RWPE2 (cell line): ENCODE results near the gene GDI2.
A peak's percentile ranks its signal among the peaks of the same experiment; 100 is the strongest.
"Not testable (repeated sequence)": the region's sequence is repeated elsewhere in the genome, so short reads cannot be mapped to it uniquely, and the experiment has no call there.

ENCODE experiments used
- ATAC-seq: fragments of 200-7000 bp; cut with Tn5 transposase; 3 replicates; pipeline ENCODE4 v1.9.1; 2021; ENCODE audit warnings: low read depth
- DNase-seq: peaks from one replicate; pipeline ENCODE4 v3.0.0-alpha.2; 2020; ENCODE audit warnings: low spot score
- H3K27ac ChIP-seq: fragments of 450-650 bp; 2 replicates; pipeline ENCODE4 v1.5.1; 2017; ENCODE audit warnings: mild to moderate bottlenecking; ENCODE audit not compliant: poor library complexity, severe bottlenecking
- H3K27me3 ChIP-seq: fragments of 250-450 bp; sonication (Bioruptor Pico); 2 replicates; pipeline ENCODE4 v1.5.1; 2021; ENCODE audit warnings: mild to moderate bottlenecking, moderate library complexity; ENCODE audit not compliant: insufficient read depth, poor library complexity, severe bottlenecking
- H3K36me3 ChIP-seq: fragments of 250-450 bp; sonication (Bioruptor Pico); 2 replicates; pipeline ENCODE4 v1.5.1; 2020; ENCODE audit warnings: low read depth, mild to moderate bottlenecking, moderate library complexity
- H3K4me1 ChIP-seq: fragments of 250-450 bp; sonication (Bioruptor Pico); 2 replicates; pipeline ENCODE4 v1.5.1; 2021; ENCODE audit warnings: mild to moderate bottlenecking, moderate library complexity; ENCODE audit not compliant: insufficient read depth, poor library complexity, severe bottlenecking
- H3K4me3 ChIP-seq: fragments of 250-450 bp; sonication (Bioruptor Pico); 2 replicates; pipeline ENCODE4 v1.5.1; 2021; ENCODE audit warnings: mild to moderate bottlenecking, moderate library complexity; ENCODE audit not compliant: severe bottlenecking
- H3K9me3 ChIP-seq: fragments of 250-450 bp; sonication (Bioruptor Pico); 2 replicates; pipeline ENCODE4 v1.5.1; 2021; ENCODE audit warnings: mild to moderate bottlenecking, moderate library complexity; ENCODE audit not compliant: severe bottlenecking
- CTCF ChIP-seq: fragments of 450-650 bp; IDR thresholded peaks from one replicate; pipeline ENCODE4 v1.5.1; 2017; ENCODE audit warnings: mild to moderate bottlenecking, moderate library complexity; ENCODE audit not compliant: poor library complexity, severe bottlenecking

GDI2 gene

GRCh38 chr10:5811387-5811821 is 1.8 kb downstream of the GDI2 start:
- H3K27me3 ChIP-seq = no peaks in the 10 kb centered on the region
- H3K27ac ChIP-seq = no peak overlapping the region
- no peak for ATAC-seq
- peaks cover 14% of the 10 kb centered on the region; the same call in 1 of the 2 replicates for H3K36me3 ChIP-seq
- H3K4me3 ChIP-seq = peak overlapping the region; percentile 72
- no peaks in the 10 kb centered on the region for H3K9me3 ChIP-seq
- TF ChIP-seq CTCF = no peak
- no peak for DNase-seq
- peaks cover 16% of the 10 kb centered on the region for H3K4me1 ChIP-seq

DNA sequence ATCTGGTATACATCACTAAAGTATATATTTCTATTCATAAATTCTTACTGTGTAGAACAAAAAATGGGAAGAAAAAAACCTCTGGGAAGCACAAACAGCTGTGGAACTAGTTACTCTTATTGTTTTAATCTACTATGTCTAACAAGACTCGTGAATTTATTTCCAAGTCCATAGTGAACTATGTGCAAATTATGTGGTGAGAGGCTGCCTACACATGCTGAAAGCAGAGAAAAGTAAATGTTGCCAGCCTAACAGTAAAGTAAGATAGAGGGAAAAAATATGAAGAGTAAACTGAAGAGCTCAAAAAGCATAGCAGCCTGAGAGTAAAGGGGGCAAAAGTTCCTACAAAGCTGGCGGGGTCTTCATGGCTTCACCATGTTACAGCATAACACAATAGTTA is 3.0 kb downstream of the GDI2 start:
- H3K4me3 ChIP-seq = peak overlapping the region; percentile 2
- H3K27ac ChIP-seq = no peak overlapping the region
- TF ChIP-seq CTCF = no peak
- H3K27me3 ChIP-seq = no peaks in the 10 kb centered on the region
- ATAC-seq (no peak), DNase-seq (no peak)
- peaks cover 16% of the 10 kb centered on the region for H3K4me1 ChIP-seq
- H3K36me3 ChIP-seq = peaks cover 22% of the 10 kb centered on the region; the same call in 1 of the 2 replicates
- H3K9me3 ChIP-seq = no peaks in the 10 kb centered on the region

DNA sequence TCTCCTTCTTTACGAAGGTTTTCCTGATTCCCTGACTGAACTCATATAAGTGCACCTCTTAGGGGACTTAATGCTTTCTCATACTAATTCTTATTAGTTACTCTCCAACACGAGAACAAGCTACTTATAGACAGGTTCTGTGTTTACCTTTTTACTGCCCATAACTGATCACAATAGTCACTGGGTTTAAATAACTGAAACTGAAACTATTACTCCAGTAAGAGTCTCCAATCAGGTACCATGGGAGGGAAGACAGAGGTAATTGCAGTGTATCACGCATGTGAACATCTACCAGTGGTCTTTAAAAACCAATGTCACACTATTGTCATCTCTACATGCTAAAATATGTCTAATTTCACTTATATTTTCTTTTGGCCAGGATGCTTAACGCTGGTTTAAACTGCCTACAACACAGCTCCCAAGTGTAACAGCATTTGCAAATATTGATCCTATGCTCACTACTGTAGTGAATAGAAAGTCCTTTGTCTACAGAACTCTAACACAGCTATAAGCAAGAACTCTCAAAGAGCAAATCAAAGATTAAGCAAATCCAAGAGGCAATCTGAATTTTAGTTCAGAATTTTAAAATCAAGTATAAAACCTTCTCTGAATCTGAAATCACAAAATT is 3.6 kb downstream of the GDI2 start:
- no peak for TF ChIP-seq CTCF

GRCh38 chr10:5808783-5809392 is 4.3 kb downstream of the GDI2 start:
- not testable (repeated sequence) for H3K27me3 ChIP-seq, H3K4me3 ChIP-seq, H3K9me3 ChIP-seq, ATAC-seq, DNase-seq, H3K27ac ChIP-seq
- Histone ChIP-seq H3K4me1 (peaks cover 14% of the 10 kb centered on the region), H3K36me3 (peaks cover 31% of the 10 kb centered on the region; the same call in 1 of the 2 replicates)

More for the DNA sequence above, 3.6 kb downstream of the GDI2 start:
- H3K4me1 ChIP-seq = peaks cover 14% of the 10 kb centered on the region
- no peak overlapping the region for H3K27ac ChIP-seq
- peaks cover 28% of the 10 kb centered on the region; the same call in 1 of the 2 replicates for H3K36me3 ChIP-seq
- no peak for ATAC-seq
- no peaks in the 10 kb centered on the region for H3K27me3 ChIP-seq
- peak overlapping the region; percentile 2 for H3K4me3 ChIP-seq
- no peak for DNase-seq
- no peaks in the 10 kb centered on the region for H3K9me3 ChIP-seq

- Histone ChIP-seq H3K4me3 (no peak overlapping the region), H3K9me3 (no peaks in the 10 kb centered on the region), H3K27ac (no peak overlapping the region), H3K4me1 (peaks cover 14% of the 10 kb centered on the region), H3K27me3 (no peaks in the 10 kb centered on the region), H3K36me3 (peaks cover 35% of the 10 kb centered on the region)
- DNase-seq (no peak), ATAC-seq (no peak)
- TF ChIP-seq CTCF = no peak
Measured at GRCh38 chr10:5806745-5807144, 6.5 kb downstream of the GDI2 start.
